ENCODE data around the gene PKD1L1.

DNA sequence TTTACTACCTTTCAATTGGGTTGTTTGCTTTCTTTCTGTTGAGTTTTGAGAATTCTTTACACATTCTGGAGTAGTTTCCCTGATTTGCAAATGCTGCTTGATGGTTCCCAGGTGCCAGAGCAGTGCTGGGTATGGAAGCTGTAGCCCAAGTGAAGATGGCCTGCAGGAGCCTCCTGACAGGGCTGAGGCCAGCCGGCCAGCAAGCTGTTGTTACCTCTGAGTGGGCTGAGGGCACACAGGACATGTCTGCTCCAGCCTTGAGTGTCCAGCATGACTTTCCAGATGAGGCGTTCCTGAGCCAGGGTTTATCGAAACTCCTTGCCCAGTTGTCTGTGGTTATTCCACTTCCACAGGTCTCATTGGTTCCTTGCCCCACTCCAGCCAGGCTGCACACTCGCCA, 201.8 kb downstream of the PKD1L1 start:
- TF ChIP-seq, protein P1, sequence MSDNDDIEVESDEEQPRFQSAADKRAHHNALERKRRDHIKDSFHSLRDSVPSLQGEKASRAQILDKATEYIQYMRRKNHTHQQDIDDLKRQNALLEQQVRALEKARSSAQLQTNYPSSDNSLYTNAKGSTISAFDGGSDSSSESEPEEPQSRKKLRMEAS (IDR thresholded peaks at IDR 0.05), result no peak
- TF ChIP-seq CEBPB (IDR thresholded peaks at IDR 0.05) (no peak), RAD21 (IDR thresholded peaks at IDR 0.05; ENCODE audit: low read depth) (no peak), TAF1 (IDR thresholded peaks at IDR 0.05; ENCODE audit: low read depth) (no peak), EP300 (IDR thresholded peaks at IDR 0.05; ENCODE audit: borderline replicate concordance) (no peak)
- TF ChIP-seq, protein P2, sequence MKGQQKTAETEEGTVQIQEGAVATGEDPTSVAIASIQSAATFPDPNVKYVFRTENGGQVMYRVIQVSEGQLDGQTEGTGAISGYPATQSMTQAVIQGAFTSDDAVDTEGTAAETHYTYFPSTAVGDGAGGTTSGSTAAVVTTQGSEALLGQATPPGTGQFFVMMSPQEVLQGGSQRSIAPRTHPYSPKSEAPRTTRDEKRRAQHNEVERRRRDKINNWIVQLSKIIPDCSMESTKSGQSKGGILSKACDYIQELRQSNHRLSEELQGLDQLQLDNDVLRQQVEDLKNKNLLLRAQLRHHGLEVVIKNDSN (IDR thresholded peaks at IDR 0.05), result no peak
